Mesendoderm (in vitro differentiated cells): ENCODE data around the gene WDR33.
"Not testable (repeated sequence)": the region's sequence is repeated elsewhere in the genome, so short reads cannot be mapped to it uniquely, and the experiment has no call there.

Experiments
- DNase-seq: peaks from one replicate; pipeline ENCODE4 v3.0.0; 2013
- H2AK5ac ChIP-seq: 2 replicates; pipeline ENCODE4 v1.6.1; 2013; ENCODE audit warnings: low read length, inconsistent platforms
- H2BK120ac ChIP-seq: 2 replicates; pipeline ENCODE4 v1.6.1; 2013; ENCODE audit warnings: low read depth, mild to moderate bottlenecking, low read length, moderate library complexity, mixed read lengths
- H2BK15ac ChIP-seq: replicated peaks from 2 replicates; pipeline ENCODE4 v1.6.1; 2013; ENCODE audit warnings: low read depth, mild to moderate bottlenecking, moderate library complexity
- H2BK5ac ChIP-seq: 2 replicates; pipeline ENCODE4 v1.6.1; 2013; ENCODE audit warnings: low read length, inconsistent platforms
- H3K18ac ChIP-seq: 2 replicates; pipeline ENCODE4 v1.6.1; 2013; ENCODE audit warnings: mild to moderate bottlenecking, low read length, mixed read lengths
- H3K23ac ChIP-seq: one replicate; pipeline ENCODE4 v1.6.1; 2013; ENCODE audit warnings: low read length
- H3K27ac ChIP-seq: 2 replicates; pipeline ENCODE4 v1.5.1; 2013; ENCODE audit warnings: low read depth, mild to moderate bottlenecking, inconsistent platforms, low read length, moderate library complexity
- H3K27me3 ChIP-seq: 2 replicates; pipeline ENCODE4 v1.6.1; 2013; ENCODE audit warnings: low read length, control low read depth, mild to moderate bottlenecking, inconsistent platforms; ENCODE audit not compliant: insufficient read depth, poor library complexity
- H3K36me3 ChIP-seq: 2 replicates; pipeline ENCODE4 v1.6.1; 2013; ENCODE audit warnings: low read length, inconsistent platforms; ENCODE audit not compliant: control insufficient read depth, insufficient read depth
- H3K4ac ChIP-seq: one replicate; pipeline ENCODE4 v1.6.1; 2013; ENCODE audit warnings: low read depth, mild to moderate bottlenecking, low read length, moderate library complexity
- H3K4me1 ChIP-seq: 2 replicates; pipeline ENCODE4 v1.6.1; 2013; ENCODE audit warnings: low read depth, low read length, inconsistent platforms; ENCODE audit not compliant: control insufficient read depth
- H3K4me2 ChIP-seq: 2 replicates; pipeline ENCODE4 v1.6.1; 2013; ENCODE audit warnings: low read length
- H3K4me3 ChIP-seq: 2 replicates; pipeline ENCODE4 v1.5.1; 2013; ENCODE audit warnings: mild to moderate bottlenecking, low read length
- H3K56ac ChIP-seq: one replicate; pipeline ENCODE4 v1.6.1; 2013; ENCODE audit warnings: low read length
- H3K79me1 ChIP-seq: 2 replicates; pipeline ENCODE4 v1.6.1; 2013; ENCODE audit warnings: low read length, inconsistent platforms
- H3K79me2 ChIP-seq: 2 replicates; pipeline ENCODE4 v1.6.1; 2013; ENCODE audit warnings: mild to moderate bottlenecking, low read length; ENCODE audit not compliant: control insufficient read depth, insufficient read depth
- H3K9ac ChIP-seq: 2 replicates; pipeline ENCODE4 v1.6.1; 2013; ENCODE audit warnings: low read length, inconsistent platforms
- H4K5ac ChIP-seq: one replicate; pipeline ENCODE4 v1.6.1; 2013; ENCODE audit warnings: low read length
- H4K8ac ChIP-seq: one replicate; pipeline ENCODE4 v1.6.1; 2013; ENCODE audit warnings: low read depth, mild to moderate bottlenecking, control low read depth, low read length, moderate library complexity
- WGBS: extraction: QIAGEN DNeasy Blood & Tissue Kit; methylation state at CpG from one replicate; pipeline ENCODE4 v1.1.7; 2013; ENCODE audit warnings: low lambda C conversion rate, missing lambda C conversion rate; ENCODE audit not compliant: insufficient coverage; ENCODE audit errors: extremely low coverage; 5-methylcytosine and 5-hydroxymethylcytosine counted together

WDR33 gene

DNA sequence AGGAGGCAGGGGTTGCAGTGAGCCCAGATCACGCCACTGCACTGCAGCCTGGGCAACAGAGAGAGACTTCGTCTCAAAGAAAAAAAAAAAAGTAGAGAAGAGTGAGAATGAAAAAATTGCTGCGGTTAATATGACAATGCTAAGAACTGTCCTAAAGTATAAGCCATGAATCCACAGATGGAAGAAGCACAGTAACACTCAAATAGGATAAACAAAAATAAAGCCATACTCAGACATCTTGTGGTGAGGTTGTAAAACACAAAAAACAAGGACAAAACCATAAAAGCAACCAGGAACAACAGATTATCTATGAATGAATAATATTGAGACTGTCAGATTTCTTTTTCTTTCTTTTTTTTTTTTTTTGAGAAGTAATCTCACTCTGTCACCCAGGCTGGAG, 24.0 kb upstream of the WDR33 start:
- no peak overlapping the region for H3K4me2 ChIP-seq
- H3K79me1 ChIP-seq = no peaks in the 10 kb centered on the region

GRCh38 chr2:127829845-127830246, 18.9 kb upstream of the WDR33 start:
- Histone ChIP-seq H2BK15ac (no peak overlapping the region), H3K27me3 (no peaks in the 10 kb centered on the region), H2AK5ac (no peak overlapping the region), H3K79me1 (no peaks in the 10 kb centered on the region), H2BK120ac (peak overlapping the region; percentile 21), H3K36me3 (no peaks in the 10 kb centered on the region), H3K4me2 (no peak overlapping the region), H2BK5ac (no peak overlapping the region), H3K4ac (no peak overlapping the region), H3K18ac (peak overlapping the region; percentile 62), H3K27ac (no peak overlapping the region), H3K79me2 (no peaks in the 10 kb centered on the region), H3K9ac (peak overlapping the region; percentile 38), H3K23ac (no peak overlapping the region), H4K5ac (peak overlapping the region; percentile 71), H4K8ac (no peak overlapping the region), H3K4me1 (no peaks in the 10 kb centered on the region), H3K4me3 (no peak overlapping the region), H3K56ac (no peak overlapping the region)
- no CpG with 5 or more reads among the region's 5 CpGs for WGBS
- DNase-seq = peak; percentile 79

More for the DNA sequence above, 24.0 kb upstream of the WDR33 start:
- Histone ChIP-seq H2AK5ac (no peak overlapping the region), H3K4me1 (no peaks in the 10 kb centered on the region), H4K8ac (no peak overlapping the region), H4K5ac (no peak overlapping the region), H3K4ac (no peak overlapping the region), H2BK5ac (no peak overlapping the region), H3K27me3 (no peaks in the 10 kb centered on the region), H3K4me3 (no peak overlapping the region), H3K79me2 (no peaks in the 10 kb centered on the region), H3K27ac (no peak overlapping the region), H3K9ac (no peak overlapping the region), H2BK120ac (no peak overlapping the region), H3K23ac (no peak overlapping the region), H2BK15ac (no peak overlapping the region), H3K18ac (no peak overlapping the region), H3K56ac (no peak overlapping the region), H3K36me3 (no peaks in the 10 kb centered on the region)
- whole genome bisulfite sequencing = no CpG with 5 or more reads among the region's 3 CpGs
- no peak for DNase-seq

DNA sequence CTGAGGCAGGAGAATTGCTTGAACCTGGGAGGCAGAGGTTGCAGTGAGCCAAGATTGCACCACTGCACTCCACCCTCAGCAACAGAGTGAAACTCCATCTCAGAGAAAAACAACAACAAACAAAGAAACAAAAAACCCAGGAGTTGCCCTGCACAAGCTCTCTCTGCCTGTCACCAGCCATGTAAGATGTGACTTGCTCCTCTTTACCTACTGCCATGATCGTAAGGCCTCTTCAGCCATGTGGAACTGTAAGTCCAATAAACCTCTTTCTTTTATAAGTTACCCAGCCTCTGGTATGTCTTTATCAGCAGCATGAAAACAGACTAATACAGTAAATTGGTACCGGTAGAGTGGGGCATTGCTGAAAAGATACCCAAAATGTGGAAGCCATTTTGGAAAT, 15.7 kb upstream of the WDR33 start:
- not testable (repeated sequence) for H3K79me2 ChIP-seq, H3K36me3 ChIP-seq, H3K27me3 ChIP-seq, H4K5ac ChIP-seq, H3K4me2 ChIP-seq, H2AK5ac ChIP-seq, H3K18ac ChIP-seq, H3K4me3 ChIP-seq, H3K79me1 ChIP-seq, H2BK15ac ChIP-seq, H3K23ac ChIP-seq, H3K4ac ChIP-seq, H2BK5ac ChIP-seq, H3K9ac ChIP-seq, H3K56ac ChIP-seq, H2BK120ac ChIP-seq, H3K4me1 ChIP-seq, DNase-seq, H3K27ac ChIP-seq, H4K8ac ChIP-seq
- no CpG with 5 or more reads among the region's 2 CpGs for WGBS

DNA sequence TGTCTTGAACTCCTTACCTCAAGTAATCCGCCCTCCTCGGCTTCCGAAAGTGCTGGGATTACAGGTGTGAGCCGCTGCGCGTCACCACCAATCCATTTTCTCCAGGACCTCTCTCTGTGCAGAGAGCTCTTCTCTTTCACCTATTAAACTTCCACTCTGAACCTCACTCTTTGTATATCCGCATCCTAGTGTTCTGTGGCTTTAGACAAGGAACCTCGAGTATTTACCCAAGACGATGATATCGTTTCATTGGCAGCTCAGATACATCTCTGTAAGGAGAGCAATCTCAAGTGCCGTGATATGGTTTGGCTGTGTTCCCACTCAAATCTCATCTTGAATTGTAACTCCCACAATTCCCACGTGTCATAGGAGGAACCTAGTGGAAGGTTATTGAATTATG, 15.1 kb upstream of the WDR33 start:
- Histone ChIP-seq H3K79me1 (no peaks in the 10 kb centered on the region), H3K36me3 (no peaks in the 10 kb centered on the region), H3K9ac (no peak overlapping the region), H3K27ac (no peak overlapping the region), H3K27me3 (no peaks in the 10 kb centered on the region), H3K56ac (no peak overlapping the region), H3K79me2 (no peaks in the 10 kb centered on the region), H3K4me2 (no peak overlapping the region), H2BK15ac (no peak overlapping the region), H2BK5ac (no peak overlapping the region), H3K4ac (no peak overlapping the region), H4K8ac (no peak overlapping the region), H3K23ac (no peak overlapping the region), H3K4me1 (no peaks in the 10 kb centered on the region), H4K5ac (no peak overlapping the region), H3K18ac (no peak overlapping the region), H2AK5ac (no peak overlapping the region), H3K4me3 (no peak overlapping the region), H2BK120ac (no peak overlapping the region)
- no peak for DNase-seq
- no CpG with 5 or more reads among the region's 12 CpGs for WGBS

- no CpG with 5 or more reads among the region's 6 CpGs for WGBS
- Histone ChIP-seq H3K4me2 (no peak overlapping the region), H3K23ac (no peak overlapping the region), H3K36me3 (no peaks in the 10 kb centered on the region), H3K79me1 (no peaks in the 10 kb centered on the region), H2AK5ac (no peak overlapping the region), H2BK15ac (no peak overlapping the region), H3K27ac (no peak overlapping the region), H3K4me1 (no peaks in the 10 kb centered on the region), H3K56ac (no peak overlapping the region), H3K27me3 (no peaks in the 10 kb centered on the region), H3K4me3 (no peak overlapping the region), H4K8ac (no peak overlapping the region), H2BK5ac (no peak overlapping the region), H3K4ac (no peak overlapping the region), H3K79me2 (no peaks in the 10 kb centered on the region), H3K18ac (no peak overlapping the region), H4K5ac (no peak overlapping the region), H3K9ac (no peak overlapping the region), H2BK120ac (no peak overlapping the region)
- DNase-seq = peak; percentile 35
Observed at GRCh38 chr2:127820080-127820668, 9.2 kb upstream of the WDR33 start.

GRCh38 chr2:127818794-127819425, 7.9 kb upstream of the WDR33 start:
- Histone ChIP-seq H3K23ac (no peak overlapping the region), H3K56ac (no peak overlapping the region), H4K5ac (no peak overlapping the region), H2BK15ac (no peak overlapping the region), H3K4me2 (no peak overlapping the region), H3K4me3 (no peak overlapping the region), H3K79me2 (no peaks in the 10 kb centered on the region), H3K79me1 (no peaks in the 10 kb centered on the region), H3K27ac (no peak overlapping the region), H3K4ac (no peak overlapping the region), H3K9ac (no peak overlapping the region), H2BK5ac (no peak overlapping the region), H2BK120ac (no peak overlapping the region), H4K8ac (no peak overlapping the region), H3K4me1 (no peaks in the 10 kb centered on the region), H3K27me3 (no peaks in the 10 kb centered on the region), H3K36me3 (no peaks in the 10 kb centered on the region), H3K18ac (no peak overlapping the region), H2AK5ac (no peak overlapping the region)
- DNase-seq = no peak
- no CpG with 5 or more reads among the region's 8 CpGs for WGBS
